HG02610 (cell line): Measurements from ENCODE around the gene INTU.
"Not testable (repeated sequence)": the region's sequence is repeated elsewhere in the genome, so short reads cannot be mapped to it uniquely, and the experiment has no call there.

ENCODE experiments used
- ATAC-seq: cut with Tn5 transposase; IDR thresholded peaks from one replicate; pipeline ENCODE4 v1.9.1; 2021; ENCODE audit warnings: mild to moderate bottlenecking, moderate library complexity; ENCODE audit not compliant: unreplicated experiment

INTU gene

GRCh38 chr4:127642169-127642568 lies 9.4 kb downstream of the INTU start:
- no peak for ATAC-seq

- no peak for ATAC-seq
Observed at GRCh38 chr4:127643791-127644190, 11.0 kb downstream of the INTU start.

- no peak for ATAC-seq
Observed at GRCh38 chr4:127648061-127648460, 15.3 kb downstream of the INTU start.

- not testable (repeated sequence) for ATAC-seq
Observed at GRCh38 chr4:127655590-127655989, 22.8 kb downstream of the INTU start.

GRCh38 chr4:127656047-127656680 lies 23.4 kb downstream of the INTU start:
- no peak for ATAC-seq

- no peak for ATAC-seq
Observed at GRCh38 chr4:127660284-127660885, 27.6 kb downstream of the INTU start.

GRCh38 chr4:127667116-127667515 lies 34.4 kb downstream of the INTU start:
- no peak for ATAC-seq

GRCh38 chr4:127667772-127668171 lies 35.0 kb downstream of the INTU start:
- ATAC-seq: no peak

GRCh38 chr4:127668770-127669169 lies 36.0 kb downstream of the INTU start:
- ATAC-seq: no peak

- ATAC-seq: no peak
Observed at GRCh38 chr4:127669691-127670090, 36.9 kb downstream of the INTU start.

- no peak for ATAC-seq
Observed at GRCh38 chr4:127672111-127672510, 39.4 kb downstream of the INTU start.

GRCh38 chr4:127685292-127685691 lies 52.5 kb downstream of the INTU start:
- no peak for ATAC-seq

GRCh38 chr4:127686658-127687057 lies 53.9 kb downstream of the INTU start:
- no peak for ATAC-seq

- ATAC-seq: no peak
Observed at GRCh38 chr4:127687580-127687979, 54.8 kb downstream of the INTU start.

- peak; percentile 100 for ATAC-seq
Observed at GRCh38 chr4:127698789-127699200, 66.0 kb downstream of the INTU start.

GRCh38 chr4:127708985-127709384 lies 76.2 kb downstream of the INTU start:
- no peak for ATAC-seq

- no peak for ATAC-seq
Observed at GRCh38 chr4:127709456-127709855, 76.7 kb downstream of the INTU start.

- ATAC-seq: no peak
Observed at GRCh38 chr4:127730142-127730913, 97.6 kb downstream of the INTU start, which contains the start of gene SLC25A31. TSS of gene SLC25A31 (plus strand) at chr4:127730400. CDS start at chr4:127730546, 146 bp downstream.

GRCh38 chr4:127731406-127731805 lies 98.6 kb downstream of the INTU start:
- no peak for ATAC-seq

- ATAC-seq: peak; percentile 71
Observed at GRCh38 chr4:127732623-127733328, 100.0 kb downstream of the INTU start.

GRCh38 chr4:127734976-127735375 lies 102.2 kb downstream of the INTU start:
- no peak for ATAC-seq
